G401.6 (cell line): ENCODE results near the gene TEX264.
"Not testable (repeated sequence)": the region's sequence is repeated elsewhere in the genome, so short reads cannot be mapped to it uniquely, and the experiment has no call there.

Experiments
- FAIRE-seq: peaks from 2 replicates; lab custom pipeline; 2012; peaks lifted over from hg19 to GRCh38; lab: Jason Lieb, UNC

The TEX264 gene

GRCh38 chr3:51716805-51717204 is 45.8 kb downstream of the TEX264 start:
- no peak for FAIRE-seq

- no peak for FAIRE-seq
These were observed 46.4 kb downstream of the TEX264 start for GRCh38 chr3:51717446-51717845.

- FAIRE-seq: no peak
These were observed 46.9 kb downstream of the TEX264 start for GRCh38 chr3:51717947-51718346.

- FAIRE-seq: no peak
These were observed 47.7 kb downstream of the TEX264 start for GRCh38 chr3:51718547-51719409.

- FAIRE-seq: no peak
These were observed 48.5 kb downstream of the TEX264 start for GRCh38 chr3:51719410-51720025.

- FAIRE-seq: no peak
These were observed 49.4 kb downstream of the TEX264 start for GRCh38 chr3:51720292-51721061.

- FAIRE-seq: no peak
These were observed 50.2 kb downstream of the TEX264 start for GRCh38 chr3:51721062-51721745.

- FAIRE-seq: no peak
These were observed 51.3 kb downstream of the TEX264 start for GRCh38 chr3:51722362-51722761.

- FAIRE-seq: no peak
These were observed 56.4 kb downstream of the TEX264 start for GRCh38 chr3:51727500-51727899.

GRCh38 chr3:51729042-51729633 is 58.1 kb downstream of the TEX264 start:
- no peak for FAIRE-seq

GRCh38 chr3:51733859-51734571 is 63.0 kb downstream of the TEX264 start:
- no peak for FAIRE-seq

- no peak for FAIRE-seq
These were observed 63.5 kb downstream of the TEX264 start for GRCh38 chr3:51734572-51734907.

- FAIRE-seq: no peak
These were observed 64.0 kb downstream of the TEX264 start for GRCh38 chr3:51735039-51735438.

- no peak for FAIRE-seq
These were observed 64.9 kb downstream of the TEX264 start for GRCh38 chr3:51735950-51736349.

GRCh38 chr3:51739110-51739509 is 68.1 kb downstream of the TEX264 start:
- FAIRE-seq: no peak

- FAIRE-seq: not testable (repeated sequence)
These were observed 71.3 kb downstream of the TEX264 start for GRCh38 chr3:51742320-51742719.

- not testable (repeated sequence) for FAIRE-seq
These were observed 71.9 kb downstream of the TEX264 start for GRCh38 chr3:51742978-51743377.

GRCh38 chr3:51747840-51748239 is 76.8 kb downstream of the TEX264 start:
- no peak for FAIRE-seq

- no peak for FAIRE-seq
These were observed 77.3 kb downstream of the TEX264 start for GRCh38 chr3:51748327-51748726.

GRCh38 chr3:51750878-51751277 is 79.8 kb downstream of the TEX264 start:
- FAIRE-seq: no peak

- FAIRE-seq: no peak
These were observed 80.2 kb downstream of the TEX264 start for GRCh38 chr3:51751287-51751686.
